Tibial nerve (tissue), 4 donors: ENCODE data around the gene COL4A1.

ENCODE experiments used
- EP300 ChIP-seq, 2 donors: sonication (generic); formaldehyde crosslinking; IDR thresholded peaks; one replicate each; pipeline ENCODE4 v1.6.1; 2017; ENCODE audit warnings: antibody characterized with exemption in 2 of 2, mild to moderate bottlenecking in 1 of 2
- TF ChIP-seq, protein P1 (sequence below), 5 experiments: fragments of 200-600 bp in 3 of 5; fragments of 450-650 bp in 2 of 5; sonication (generic) in 3 of 5; IDR thresholded peaks; one replicate each; pipeline ENCODE4 v1.5.1; 2016 to 2019; ENCODE audit warnings: antibody characterized with exemption in 5 of 5, mild to moderate bottlenecking in 3 of 5, moderate library complexity in 2 of 5

DNA sequence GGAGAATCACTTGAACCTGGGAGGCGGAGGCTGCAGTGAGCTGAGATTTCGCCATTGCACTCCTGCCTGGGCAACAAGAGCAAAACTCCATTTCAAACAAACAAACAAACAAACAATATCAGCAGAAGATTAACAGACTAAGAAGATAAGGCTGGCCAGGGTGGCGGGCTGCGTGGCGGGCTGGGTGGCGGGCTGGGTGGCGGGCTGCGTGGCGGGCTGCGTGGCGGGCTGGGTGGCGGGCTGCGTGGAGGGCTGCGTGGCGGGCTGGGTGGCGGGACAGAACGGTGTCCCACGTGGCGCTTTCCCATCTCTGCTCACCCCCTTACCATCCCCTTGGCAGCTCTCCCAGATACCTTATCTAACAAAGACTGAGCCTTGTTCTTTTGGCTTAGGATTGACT lies 196.2 kb downstream of the COL4A1 start:
- TF ChIP-seq, protein P1, sequence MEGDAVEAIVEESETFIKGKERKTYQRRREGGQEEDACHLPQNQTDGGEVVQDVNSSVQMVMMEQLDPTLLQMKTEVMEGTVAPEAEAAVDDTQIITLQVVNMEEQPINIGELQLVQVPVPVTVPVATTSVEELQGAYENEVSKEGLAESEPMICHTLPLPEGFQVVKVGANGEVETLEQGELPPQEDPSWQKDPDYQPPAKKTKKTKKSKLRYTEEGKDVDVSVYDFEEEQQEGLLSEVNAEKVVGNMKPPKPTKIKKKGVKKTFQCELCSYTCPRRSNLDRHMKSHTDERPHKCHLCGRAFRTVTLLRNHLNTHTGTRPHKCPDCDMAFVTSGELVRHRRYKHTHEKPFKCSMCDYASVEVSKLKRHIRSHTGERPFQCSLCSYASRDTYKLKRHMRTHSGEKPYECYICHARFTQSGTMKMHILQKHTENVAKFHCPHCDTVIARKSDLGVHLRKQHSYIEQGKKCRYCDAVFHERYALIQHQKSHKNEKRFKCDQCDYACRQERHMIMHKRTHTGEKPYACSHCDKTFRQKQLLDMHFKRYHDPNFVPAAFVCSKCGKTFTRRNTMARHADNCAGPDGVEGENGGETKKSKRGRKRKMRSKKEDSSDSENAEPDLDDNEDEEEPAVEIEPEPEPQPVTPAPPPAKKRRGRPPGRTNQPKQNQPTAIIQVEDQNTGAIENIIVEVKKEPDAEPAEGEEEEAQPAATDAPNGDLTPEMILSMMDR (IDR thresholded peaks at IDR 0.05) = no peak
- TF ChIP-seq EP300 (IDR thresholded peaks at IDR 0.05) = no peak
